Heart left ventricle (tissue), 13 donors: ENCODE measurements around the gene PAFAH1B2.
"Not testable (repeated sequence)": the region's sequence is repeated elsewhere in the genome, so short reads cannot be mapped to it uniquely, and the experiment has no call there.

ENCODE experiments used
- CTCF ChIP-seq, 12 donors: fragments of 200-600 bp; sonication (generic) in 4 of 12; IDR thresholded peaks; one replicate each; pipeline versions ENCODE4 v1.5.0 to v1.8.0; 2018 to 2022; ENCODE audit warnings: antibody characterized with exemption in 12 of 12, mild to moderate bottlenecking in 5 of 12
- POLR2A ChIP-seq, 2 donors: fragments of 450-650 bp; IDR thresholded peaks; one replicate each; pipeline ENCODE4 v1.6.1; 2017; ENCODE audit warnings: antibody characterized with exemption in 2 of 2, mild to moderate bottlenecking in 2 of 2, moderate library complexity in 2 of 2
- donor health status: ischemic (EF 13 %, LVEDD 7.1; RV severe dilation, severe dysfunction).
- donor health status: DM: no; HTN: yes; CAD: no.
- donor health status: DM: no; HTN: no; CAD: no.
- donor health status: ischemic (EF 25% LVEDD 6.9; RV normal size, moderate dysfunction).
- donor health status: ischemic (EF 25% LVEDD 5.7; RV mildly dilated, moderate dysfunction).
- donor health status: ischemic (EF 35%, LVEDD 5.7; RV mildly dilated, moderate dysfunction).
- donor health status: nonischemic (EF 11% LVEDD 7.7; RV severe dilation, severe dysfunction).
- donor health status: DM: yes; HTN: yes; CAD: no.
- donor health status: PGD.
- donor health status: ischemic (EF 29% LVEDD 5.4; RV normal size, mild dysfunction).
- donor health status: nonischemic (EF 23%, LVEDD 6.1; RV moderate dilation, normal function).

GRCh38 chr11:117183178-117183577, 39.1 kb downstream of the PAFAH1B2 start:
- TF ChIP-seq CTCF, POLR2A (IDR thresholded peaks at IDR 0.05): not testable (repeated sequence)
